Measurements from ENCODE around the gene DUSP22. TPM values are rescaled to one million over a fixed set of nuclear protein-coding genes. Genes with fewer than 3 reads are reported as not detected.

Gene DUSP22
- total RNA-seq, 1 donor = 17.0 TPM

DNA sequence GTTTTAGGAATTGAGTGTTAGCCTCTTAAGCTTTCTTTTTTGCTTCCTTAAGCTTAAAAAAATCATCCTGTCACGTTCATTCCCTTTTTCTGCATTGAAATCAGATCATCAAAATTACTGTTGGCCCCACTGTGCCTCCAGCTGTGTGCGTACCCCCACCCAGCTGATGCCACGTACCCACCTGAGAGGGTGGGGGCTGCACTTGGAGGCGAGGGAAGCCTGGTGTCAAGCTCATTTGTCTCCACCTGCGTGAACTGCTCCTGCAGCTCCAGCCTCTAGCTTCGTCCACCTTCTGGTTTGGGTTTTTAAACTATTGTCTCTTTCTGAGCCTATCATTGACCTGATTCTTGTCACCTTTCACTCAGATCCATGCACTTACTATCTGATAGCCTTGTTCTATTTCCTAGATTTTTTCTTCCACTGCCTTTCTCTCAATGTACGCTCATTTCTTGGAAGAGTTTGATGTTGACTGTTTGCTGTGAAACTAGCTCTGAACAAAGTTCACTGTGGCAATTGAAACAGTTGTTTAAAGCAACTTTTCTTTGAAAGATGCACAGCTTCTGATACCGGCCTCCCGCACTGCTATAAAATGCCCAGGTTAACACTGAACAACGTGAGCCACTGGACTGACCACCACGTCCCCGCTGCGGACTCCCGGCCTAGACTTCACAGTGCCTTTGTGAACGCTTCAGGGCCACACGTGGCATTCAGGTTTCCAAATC lies 69.3 kb downstream of the DUSP22 start:
- no peak for DNase-seq (ENCODE audit: low read depth)
- H3K4me3 ChIP-seq (ENCODE audit: low read depth, low read length) = no peak overlapping the region
- TF ChIP-seq, protein P1, sequence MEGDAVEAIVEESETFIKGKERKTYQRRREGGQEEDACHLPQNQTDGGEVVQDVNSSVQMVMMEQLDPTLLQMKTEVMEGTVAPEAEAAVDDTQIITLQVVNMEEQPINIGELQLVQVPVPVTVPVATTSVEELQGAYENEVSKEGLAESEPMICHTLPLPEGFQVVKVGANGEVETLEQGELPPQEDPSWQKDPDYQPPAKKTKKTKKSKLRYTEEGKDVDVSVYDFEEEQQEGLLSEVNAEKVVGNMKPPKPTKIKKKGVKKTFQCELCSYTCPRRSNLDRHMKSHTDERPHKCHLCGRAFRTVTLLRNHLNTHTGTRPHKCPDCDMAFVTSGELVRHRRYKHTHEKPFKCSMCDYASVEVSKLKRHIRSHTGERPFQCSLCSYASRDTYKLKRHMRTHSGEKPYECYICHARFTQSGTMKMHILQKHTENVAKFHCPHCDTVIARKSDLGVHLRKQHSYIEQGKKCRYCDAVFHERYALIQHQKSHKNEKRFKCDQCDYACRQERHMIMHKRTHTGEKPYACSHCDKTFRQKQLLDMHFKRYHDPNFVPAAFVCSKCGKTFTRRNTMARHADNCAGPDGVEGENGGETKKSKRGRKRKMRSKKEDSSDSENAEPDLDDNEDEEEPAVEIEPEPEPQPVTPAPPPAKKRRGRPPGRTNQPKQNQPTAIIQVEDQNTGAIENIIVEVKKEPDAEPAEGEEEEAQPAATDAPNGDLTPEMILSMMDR (IDR thresholded peaks at IDR 0.05; ENCODE audit: insufficient read depth, low read length) = no peak

DNA sequence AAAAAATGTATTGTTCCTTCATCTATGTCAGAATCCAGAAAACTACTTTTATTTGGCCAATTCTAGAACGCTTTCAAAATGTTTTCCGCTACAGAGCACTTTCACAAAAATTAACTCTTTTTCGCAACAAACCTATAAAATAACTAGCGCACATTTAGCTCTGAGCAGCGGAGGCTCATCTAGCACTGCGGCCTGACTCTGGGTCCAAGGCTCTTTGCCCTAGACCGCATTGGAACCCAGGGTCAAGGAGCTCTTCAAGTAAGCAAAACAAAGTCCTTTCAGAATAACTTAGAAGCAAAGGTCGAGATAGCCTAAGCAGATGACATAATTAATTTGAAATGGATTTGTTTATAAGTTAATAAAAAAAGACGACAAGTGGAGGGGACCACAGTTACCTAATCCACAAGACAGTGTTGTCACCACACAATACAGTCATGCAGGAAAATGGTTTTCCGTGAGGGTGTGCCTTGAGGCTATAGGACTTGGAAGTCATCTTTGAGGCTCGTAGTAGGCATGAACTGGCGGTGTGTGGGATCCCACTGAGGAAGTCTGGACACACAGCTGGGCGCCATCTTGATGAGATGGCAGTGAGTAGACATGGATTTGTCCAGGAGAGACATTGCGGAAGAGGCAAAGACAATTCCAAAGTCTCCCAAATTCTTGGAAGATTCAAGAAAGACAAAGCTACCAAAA lies 70.1 kb downstream of the DUSP22 start:
- H3K4me3 ChIP-seq (ENCODE audit: low read depth, low read length) = no peak overlapping the region
- no peak for DNase-seq (ENCODE audit: low read depth)
- TF ChIP-seq, protein P1 (IDR thresholded peaks at IDR 0.05; ENCODE audit: insufficient read depth, low read length) = no peak

DNA sequence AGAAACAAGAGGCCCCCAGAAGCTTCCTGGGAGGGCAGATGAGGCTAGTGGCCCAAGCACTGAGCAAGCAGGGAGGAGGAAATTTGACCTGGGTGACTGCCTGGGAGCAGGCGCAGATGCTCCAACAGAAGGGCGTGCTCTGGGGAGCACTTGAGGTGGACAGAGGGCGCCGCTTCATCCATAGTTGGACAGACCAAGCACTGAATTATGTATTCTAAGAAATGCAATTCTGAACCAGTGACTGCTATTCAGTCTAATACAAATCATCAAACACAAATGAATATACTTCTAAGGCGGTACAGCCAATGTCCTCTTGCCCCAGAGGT lies 70.6 kb downstream of the DUSP22 start:
- DNase-seq (ENCODE audit: low read depth) = no peak
- TF ChIP-seq, protein P1 (IDR thresholded peaks at IDR 0.05; ENCODE audit: insufficient read depth, low read length) = no peak
- H3K4me3 ChIP-seq (ENCODE audit: low read depth, low read length) = no peak overlapping the region

DNA sequence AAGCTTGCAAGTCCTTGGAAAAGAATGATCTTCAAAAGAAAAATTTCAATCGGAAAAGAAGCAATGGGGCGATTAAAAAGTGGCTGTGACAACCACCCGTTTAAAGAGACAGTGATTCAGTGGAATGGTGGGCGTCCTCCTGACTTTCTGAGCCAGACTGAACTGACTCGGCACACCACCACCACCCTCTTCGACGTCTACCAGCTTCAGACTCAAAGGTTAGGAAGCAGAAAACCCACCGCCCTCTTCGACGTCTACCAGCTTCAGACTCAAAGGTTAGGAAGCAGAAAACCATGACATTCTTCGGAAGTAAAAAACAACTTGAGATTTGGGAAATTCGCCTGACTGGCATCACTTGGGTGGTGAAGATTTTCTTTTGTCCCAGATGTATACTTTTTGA lies 71.0 kb downstream of the DUSP22 start:
- TF ChIP-seq, protein P1 (IDR thresholded peaks at IDR 0.05; ENCODE audit: insufficient read depth, low read length) = no peak
- no peak overlapping the region for H3K4me3 ChIP-seq (ENCODE audit: low read depth, low read length)
- no peak for DNase-seq (ENCODE audit: low read depth)

DNA sequence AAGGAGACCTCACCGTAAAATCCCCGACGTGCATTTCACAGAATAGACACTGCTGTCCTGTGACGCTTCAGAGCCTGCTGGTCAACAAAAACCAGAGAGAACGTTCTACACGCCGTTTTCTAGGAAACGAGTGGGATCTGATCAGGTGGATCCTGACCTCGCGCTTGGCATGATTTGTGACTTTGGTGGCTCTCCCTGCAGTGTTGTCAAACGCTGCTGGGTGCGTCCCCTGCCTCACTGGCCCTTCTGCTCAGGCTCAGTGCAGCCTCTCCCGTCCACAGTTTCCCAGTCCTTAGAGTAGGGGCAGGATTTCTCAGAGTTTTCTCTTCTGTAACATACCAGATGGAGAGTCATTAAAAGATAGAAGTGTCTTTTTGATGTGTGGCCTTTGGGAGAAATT lies 71.6 kb downstream of the DUSP22 start:
- TF ChIP-seq, protein P1 (IDR thresholded peaks at IDR 0.05; ENCODE audit: insufficient read depth, low read length) = no peak
- DNase-seq (ENCODE audit: low read depth) = no peak
- H3K4me3 ChIP-seq (ENCODE audit: low read depth, low read length) = no peak overlapping the region

DNA sequence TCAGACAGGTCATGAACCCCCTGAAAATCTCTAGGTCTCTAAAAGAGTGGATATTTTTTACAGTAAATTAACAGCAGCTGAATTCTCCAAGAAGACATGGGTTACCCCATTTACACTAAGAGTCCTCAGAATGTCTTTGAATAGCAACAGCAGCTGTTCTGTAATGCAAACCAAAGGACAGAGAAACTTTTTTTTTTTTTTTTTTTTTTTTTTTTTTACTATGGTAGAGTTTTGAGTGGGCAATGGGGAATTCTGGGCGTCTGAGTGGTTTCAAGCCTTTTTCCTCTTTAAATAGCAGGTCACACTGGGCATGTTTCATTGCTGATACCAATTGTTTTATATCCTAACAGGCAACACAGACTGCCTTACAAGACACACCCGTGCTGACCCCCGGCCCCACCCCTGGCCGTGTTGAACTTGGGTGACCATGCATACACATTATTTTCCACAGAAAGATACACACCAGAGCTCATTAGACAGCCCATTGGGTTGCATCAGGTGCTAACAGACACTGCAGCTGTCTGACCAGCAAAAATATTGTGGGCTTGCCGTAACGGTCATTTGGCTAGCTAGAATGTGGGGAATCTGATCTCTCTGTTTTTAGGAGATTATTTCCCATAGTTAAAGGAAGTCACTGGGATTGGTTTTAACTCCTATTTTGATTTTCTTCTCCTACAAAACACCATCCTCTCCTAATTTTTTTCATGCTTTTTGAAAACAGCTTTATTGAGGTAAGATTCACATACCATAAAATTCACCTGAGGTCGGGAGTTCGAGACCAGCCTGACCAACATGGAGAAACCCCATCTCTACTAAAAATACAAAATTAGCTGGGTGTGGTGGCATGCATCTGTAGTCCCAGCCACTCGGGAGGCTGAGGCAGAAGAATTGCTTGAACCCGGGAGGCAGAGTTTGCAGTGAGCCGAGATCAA lies 72.6 kb downstream of the DUSP22 start:
- no peak for DNase-seq (ENCODE audit: low read depth)
- no peak overlapping the region for H3K4me3 ChIP-seq (ENCODE audit: low read depth, low read length)
- TF ChIP-seq, protein P1 (IDR thresholded peaks at IDR 0.05; ENCODE audit: insufficient read depth, low read length) = no peak

All from fibroblast of the aortic adventitia (primary cell).